ENCODE results near the gene FAS.

DNA sequence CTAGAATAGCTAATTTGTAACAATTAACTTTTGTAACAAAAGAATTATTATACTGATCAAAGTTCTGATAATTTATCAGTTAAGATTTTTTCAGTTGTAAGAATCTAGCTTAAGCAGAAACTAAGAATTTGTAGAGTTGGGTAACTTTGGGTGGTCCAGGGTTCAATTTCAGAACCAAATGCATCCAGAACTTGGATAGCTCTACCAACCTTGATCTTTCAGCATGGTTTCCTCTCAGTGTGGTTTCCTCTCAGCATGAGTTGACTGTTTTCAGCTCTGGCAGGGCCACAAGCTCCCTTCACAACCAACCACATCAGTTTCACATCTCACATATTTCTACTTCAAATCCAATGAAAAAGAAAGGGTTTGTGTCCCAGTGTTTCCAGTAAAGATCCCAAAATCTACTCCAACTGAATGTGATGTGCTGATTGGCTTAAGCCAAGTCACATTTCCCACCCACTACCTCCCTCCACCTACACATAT lies 3.3 kb upstream of the FAS start:
- TF ChIP-seq, protein P1, sequence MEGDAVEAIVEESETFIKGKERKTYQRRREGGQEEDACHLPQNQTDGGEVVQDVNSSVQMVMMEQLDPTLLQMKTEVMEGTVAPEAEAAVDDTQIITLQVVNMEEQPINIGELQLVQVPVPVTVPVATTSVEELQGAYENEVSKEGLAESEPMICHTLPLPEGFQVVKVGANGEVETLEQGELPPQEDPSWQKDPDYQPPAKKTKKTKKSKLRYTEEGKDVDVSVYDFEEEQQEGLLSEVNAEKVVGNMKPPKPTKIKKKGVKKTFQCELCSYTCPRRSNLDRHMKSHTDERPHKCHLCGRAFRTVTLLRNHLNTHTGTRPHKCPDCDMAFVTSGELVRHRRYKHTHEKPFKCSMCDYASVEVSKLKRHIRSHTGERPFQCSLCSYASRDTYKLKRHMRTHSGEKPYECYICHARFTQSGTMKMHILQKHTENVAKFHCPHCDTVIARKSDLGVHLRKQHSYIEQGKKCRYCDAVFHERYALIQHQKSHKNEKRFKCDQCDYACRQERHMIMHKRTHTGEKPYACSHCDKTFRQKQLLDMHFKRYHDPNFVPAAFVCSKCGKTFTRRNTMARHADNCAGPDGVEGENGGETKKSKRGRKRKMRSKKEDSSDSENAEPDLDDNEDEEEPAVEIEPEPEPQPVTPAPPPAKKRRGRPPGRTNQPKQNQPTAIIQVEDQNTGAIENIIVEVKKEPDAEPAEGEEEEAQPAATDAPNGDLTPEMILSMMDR (optimal IDR thresholded peaks at IDR 0.05 in 1 of 3, IDR thresholded peaks at IDR 0.05 in 1 of 3, conservative IDR thresholded peaks at IDR 0.05 in 1 of 3; ENCODE audit: extremely low read depth in 1 of 3, insufficient read depth in 2 of 3, low read length in 3 of 3), result no peak
- TF ChIP-seq EZH2 (IDR thresholded peaks at IDR 0.05; ENCODE audit: low read length), result no peak
